Panc1 (cell line): ENCODE data around the gene PKN3.

Source experiments
- CTCF ChIP-seq: fragments of 450-650 bp; IDR thresholded peaks from 2 replicates; pipeline ENCODE4 v1.5.1; 2017; ENCODE audit warnings: mild to moderate bottlenecking
- POLR2AphosphoS5 ChIP-seq: IDR thresholded peaks from 2 replicates; pipeline ENCODE4 v1.6.1; 2012; ENCODE audit warnings: mild to moderate bottlenecking, low read depth, low read length, moderate library complexity
- REST ChIP-seq, 2 experiments: IDR thresholded peaks; 2 replicates each; pipeline ENCODE4 v1.6.1; 2011 to 2012; ENCODE audit warnings: low read depth in 2 of 2, control low read depth in 1 of 2, low read length in 1 of 2, mild to moderate bottlenecking in 1 of 2, moderate library complexity in 1 of 2; ENCODE audit not compliant: insufficient read depth in 1 of 2
- SIN3A ChIP-seq: IDR thresholded peaks from 2 replicates; pipeline ENCODE4 v1.6.1; 2012; ENCODE audit warnings: low read depth, mild to moderate bottlenecking, low read length, moderate library complexity, borderline replicate concordance; ENCODE audit not compliant: insufficient read depth
- TCF7L2 ChIP-seq: IDR thresholded peaks from 2 replicates; pipeline ENCODE4 v1.6.1; 2011; ENCODE audit warnings: mild to moderate bottlenecking, low read depth, low read length, inconsistent platforms

GRCh38 chr9:128724744-128725211 is 22.5 kb downstream of the PKN3 start:
- no peak for TF ChIP-seq REST (IDR thresholded peaks at IDR 0.05; ENCODE audit: insufficient read depth in 1 of 2, low read depth in 2 of 2, low read length in 1 of 2)
- no peak for TF ChIP-seq CTCF
- TF ChIP-seq TCF7L2 = no peak
- no peak for TF ChIP-seq POLR2AphosphoS5
- TF ChIP-seq SIN3A = no peak
